Right lobe of liver (tissue), 6 donors: ENCODE data around the gene ICE1. TPM values are rescaled to one million over a fixed set of nuclear protein-coding genes. Genes with fewer than 3 reads are reported as not detected.

ENCODE experiments used
- ATAC-seq, 4 donors: fragments of 200-7000 bp; cut with Tn5 transposase; one replicate each; pipeline ENCODE4 v1.9.1; 2020; ENCODE audit warnings: mild to moderate bottlenecking in 4 of 4, moderate library complexity in 4 of 4
- DNase-seq, 3 donors: peaks; one replicate each; pipeline ENCODE4 v3.0.0-alpha.2; 2020
- H3K27ac ChIP-seq, 3 donors: fragments of 200-600 bp; one replicate each; pipeline ENCODE4 v1.8.0; 2022
- H3K27me3 ChIP-seq, 2 donors: fragments of 200-600 bp; one replicate each; pipeline ENCODE4 v1.8.0; 2022
- H3K36me3 ChIP-seq, 4 donors: fragments of 200-600 bp; sonication (generic) in 1 of 4; one replicate each; pipeline versions ENCODE4 v1.5.1 to v1.8.0; 2017 to 2022; ENCODE audit warnings: control low read depth in 1 of 4
- H3K4me1 ChIP-seq, 4 donors: fragments of 200-600 bp; sonication (generic) in 1 of 4; one replicate each; pipeline versions ENCODE4 v1.5.1 to v1.8.0; 2017 to 2022; ENCODE audit warnings: control low read depth in 1 of 4
- H3K4me3 ChIP-seq, 3 donors: fragments of 200-600 bp; one replicate each; pipeline ENCODE4 v1.8.0; 2022
- H3K9me3 ChIP-seq, 4 donors: fragments of 200-600 bp; sonication (generic) in 1 of 4; one replicate each; pipeline versions ENCODE4 v1.5.1 to v1.8.0; 2017 to 2022; ENCODE audit warnings: control low read depth in 1 of 4
- CTCF ChIP-seq, 4 donors: fragments of 200-600 bp in 3 of 4; fragments of 450-650 bp in 1 of 4; IDR thresholded peaks; one replicate each; pipeline versions ENCODE4 v1.5.1 to v1.8.0; 2016 to 2022; ENCODE audit warnings: antibody characterized with exemption in 4 of 4, mild to moderate bottlenecking in 2 of 4
- POLR2A ChIP-seq: fragments of 450-650 bp; IDR thresholded peaks from one replicate; pipeline ENCODE4 v1.6.1; 2017; ENCODE audit warnings: antibody characterized with exemption, mild to moderate bottlenecking
- WGBS: methylation state at CpG from one replicate; pipeline ENCODE4 v1.1.6; 2018; ENCODE audit warnings: low coverage, low lambda C conversion rate; ENCODE audit not compliant: insufficient coverage; ENCODE audit errors: missing lambda C conversion rate; 5-methylcytosine and 5-hydroxymethylcytosine counted together
- intact Hi-C, 2 donors: fragments of 100-400 bp; cut with DNase I; formaldehyde crosslinking; loops; one replicate each; pipeline versions ENCODE4 v1.11.2 to v1.14.1; 2022
- total RNA-seq, 6 experiments: library from RNA; depleted of rRNA in 2 of 6; stranded (reverse); fragments of >200 nt in 2 of 6; fragmentation: NEBNext Ultra II Directional in 3 of 6; extraction: Animal tissue kit (Norgen Biotek cat#: 25700) in 3 of 6; gene quantifications; one replicate each; pipeline versions ENCODE4 v1.1.0 to v1.2.4, GENCODE V29; 2016 to 2023
- donor health status: DM: no; HTN: yes; CAD: no.
- donor health status: DM: no; HTN: no; CAD: no.
- donor health status: DM: no; HTN: no; CAD: no.
- donor health status: DM: no; HTN: yes; CAD: no.
- donor health status: DM: no; HTN: yes; CAD: no.

The ICE1 gene
- total RNA-seq, 6 experiments from 2014 or later, result 8.2 to 10.7 (median 10.4) TPM

- DNase-seq, result no peak
- no peaks in the 10 kb centered on the region for H3K27me3 ChIP-seq
- intact Hi-C loops, result no loop called here
- WGBS, result 95% methylated on average over 4 of the region's 18 CpGs
- peaks cover 0 to 28% (median 15%) of the 10 kb centered on the region in 4 donors for H3K36me3 ChIP-seq
- H3K4me3 ChIP-seq, result no peak overlapping the region
- no peaks in the 10 kb centered on the region for H3K4me1 ChIP-seq
- peak in 1 of 4 donors; percentile 37 for ATAC-seq
- no peak overlapping the region for H3K27ac ChIP-seq
- no peaks in the 10 kb centered on the region for H3K9me3 ChIP-seq
- TF ChIP-seq POLR2A (no peak), CTCF (IDR thresholded peaks at IDR 0.05) (no peak)
These were observed 41.7 kb downstream of the ICE1 start for GRCh38 chr5:5464036-5464715.

GRCh38 chr5:5466227-5466626 lies 43.8 kb downstream of the ICE1 start:
- intact Hi-C loops, result no loop called here
- no peak for TF ChIP-seq POLR2A
- H3K36me3 ChIP-seq, result peaks cover 0 to 8% (median 4%) of the 10 kb centered on the region in 4 donors
- H3K4me1 ChIP-seq, result no peaks in the 10 kb centered on the region
- no peak overlapping the region for H3K4me3 ChIP-seq
- H3K27ac ChIP-seq, result no peak overlapping the region
- H3K27me3 ChIP-seq, result no peaks in the 10 kb centered on the region
- ATAC-seq (no peak), DNase-seq (no peak)
- 97% methylated on average over 5 of the region's 5 CpGs for WGBS
- no peaks in the 10 kb centered on the region for H3K9me3 ChIP-seq

- DNase-seq, result no peak
- Histone ChIP-seq H3K36me3 (peaks cover 0 to 4% (median under 1%) of the 10 kb centered on the region in 4 donors), H3K4me3 (no peak overlapping the region), H3K27ac (no peak overlapping the region), H3K27me3 (no peaks in the 10 kb centered on the region), H3K4me1 (no peaks in the 10 kb centered on the region), H3K9me3 (no peaks in the 10 kb centered on the region)
- ATAC-seq, result no peak
- intact Hi-C loops, result no loop called here
- 94% methylated on average over 4 of the region's 4 CpGs for WGBS
- TF ChIP-seq CTCF (IDR thresholded peaks at IDR 0.05), result no peak
- TF ChIP-seq POLR2A, result no peak
These were observed 45.3 kb downstream of the ICE1 start for GRCh38 chr5:5467737-5468136.

GRCh38 chr5:5470933-5471332 lies 48.5 kb downstream of the ICE1 start:
- Histone ChIP-seq H3K27me3 (no peaks in the 10 kb centered on the region), H3K36me3 (peaks cover 0 to 4% (median under 1%) of the 10 kb centered on the region in 4 donors), H3K4me1 (no peaks in the 10 kb centered on the region), H3K4me3 (no peak overlapping the region), H3K9me3 (no peaks in the 10 kb centered on the region), H3K27ac (no peak overlapping the region)
- intact Hi-C loops, result no loop called here
- TF ChIP-seq CTCF (IDR thresholded peaks at IDR 0.05) (no peak), POLR2A (no peak)
- ATAC-seq, result no peak
- DNase-seq, result no peak

- no peaks in the 10 kb centered on the region for H3K4me1 ChIP-seq
- TF ChIP-seq POLR2A (no peak), CTCF (IDR thresholded peaks at IDR 0.05) (no peak)
- no peaks in the 10 kb centered on the region for H3K27me3 ChIP-seq
- H3K9me3 ChIP-seq, result no peaks in the 10 kb centered on the region
- 91% methylated on average over 2 of the region's 2 CpGs for WGBS
- intact Hi-C loops, result no loop called here
- no peak overlapping the region for H3K4me3 ChIP-seq
- no peak overlapping the region for H3K27ac ChIP-seq
- DNase-seq, result no peak
- peak in 1 of 4 donors; percentile 53 for ATAC-seq
- peaks cover 0 to 8% (median 0%) of the 10 kb centered on the region in 4 donors for H3K36me3 ChIP-seq
These were observed 50.7 kb downstream of the ICE1 start for GRCh38 chr5:5473226-5473625.
